HepG2 (cell line): ENCODE results near the gene DAG1. TPM values are rescaled to one million over a fixed set of nuclear protein-coding genes. Genes with fewer than 3 reads are reported as not detected.

Experiments
- ATAC-seq: fragments of 200-7000 bp; cut with Tn5 transposase; 3 replicates; pipeline ENCODE4 v1.9.1; 2020; ENCODE audit warnings: mild to moderate bottlenecking, moderate library complexity
- BruUV-seq: library from RNA; stranded (reverse); fragments of 400-500 nt; replicated peaks from 2 replicates; lab custom pipeline; 2021; lab: Mats Ljungman, UMichigan
- CTCF ChIA-PET: fragments of 300-600 bp; formaldehyde crosslinking; extraction: SDS; loops from one replicate; lab custom pipeline; 2021; ENCODE audit warnings: low total read pairs, inconsistent platforms, low intra/inter-chr PET ratio; lab: Yijun Ruan, JAX
- POLR2A ChIA-PET: fragments of 350-600 bp; sonication (Branson Sonifier 250); formaldehyde crosslinking; loops from one replicate; lab custom pipeline; 2020; ENCODE audit warnings: antibody characterized with exemption, inconsistent platforms; lab: Yijun Ruan, JAX
- DNase-seq: peaks from one replicate; pipeline ENCODE4 v3.0.0-alpha.2; 2015; ENCODE audit warnings: low spot score
- FAIRE-seq: peaks from 3 replicates; lab custom pipeline; 2011; peaks lifted over from hg19 to GRCh38; lab: Jason Lieb, UNC
- H2AFZ ChIP-seq: one replicate; pipeline ENCODE4 v1.6.1; 2011; ENCODE audit warnings: low read length, inconsistent platforms
- H3K27ac ChIP-seq: fragments of 300-600 bp; 3 replicates; pipeline ENCODE4 v1.8.0; 2011; ENCODE audit warnings: mixed run types, mild to moderate bottlenecking, mixed read lengths, low read length, inconsistent platforms; ENCODE audit not compliant: insufficient read depth; ENCODE audit errors: extremely low read length
- H3K27me3 ChIP-seq, 2 experiments: fragments of 200-600 bp in 1 of 2; 2 replicates in 1 of 2; 3 replicates in 1 of 2; pipeline versions ENCODE4 v1.6.0 to v1.8.0; 2011; ENCODE audit warnings: low read length in 2 of 2, mild to moderate bottlenecking in 2 of 2, moderate library complexity in 2 of 2, inconsistent platforms in 1 of 2; ENCODE audit not compliant: insufficient read depth in 2 of 2, control insufficient read depth in 1 of 2
- H3K36me3 ChIP-seq, 2 experiments: fragments of 200-600 bp in 1 of 2; replicated peaks in 1 of 2; 2 replicates in 1 of 2; 3 replicates in 1 of 2; pipeline versions ENCODE4 v1.5.1 to v1.8.0; 2011; ENCODE audit warnings: low read length in 2 of 2, inconsistent platforms in 1 of 2; ENCODE audit not compliant: insufficient read depth in 2 of 2, control insufficient read depth in 1 of 2
- H3K4me1 ChIP-seq: 2 replicates; pipeline ENCODE4 v1.5.1; 2012; ENCODE audit warnings: low read length, inconsistent platforms; ENCODE audit not compliant: insufficient read depth
- H3K4me2 ChIP-seq: 2 replicates; pipeline ENCODE4 v1.6.0; 2011; ENCODE audit warnings: low read depth, low read length, inconsistent platforms
- H3K4me3 ChIP-seq, 3 experiments: fragments of 200-600 bp in 1 of 3; sonication (generic), shearing (Covaris generic) in 1 of 3; replicated peaks in 1 of 3; 2 replicates each; pipeline ENCODE4 v1.5.1; 2011 to 2016; ENCODE audit warnings: low read length in 3 of 3, inconsistent platforms in 2 of 3, low read depth in 2 of 3, mild to moderate bottlenecking in 2 of 3, control low read depth in 1 of 3, mixed read lengths in 1 of 3; ENCODE audit not compliant: insufficient read depth in 1 of 3
- H3K79me2 ChIP-seq: one replicate; pipeline ENCODE4 v1.6.1; 2011; ENCODE audit warnings: low read length, inconsistent platforms; ENCODE audit not compliant: insufficient read depth
- H3K9ac ChIP-seq: 2 replicates; pipeline ENCODE4 v1.6.0; 2011; ENCODE audit warnings: mild to moderate bottlenecking, low read depth, low read length, inconsistent platforms; ENCODE audit not compliant: insufficient read depth
- H3K9me3 ChIP-seq: 2 replicates; pipeline ENCODE4 v1.5.1; 2012; ENCODE audit warnings: mild to moderate bottlenecking, low read length
- H4K20me1 ChIP-seq: 2 replicates; pipeline ENCODE4 v1.6.0; 2011; ENCODE audit warnings: inconsistent platforms, mild to moderate bottlenecking, low read length, moderate library complexity; ENCODE audit not compliant: insufficient read depth
- EEA1 ChIP-seq: sonication (generic); formaldehyde crosslinking; IDR thresholded peaks from 2 replicates; pipeline ENCODE4 v1.5.1; 2020; ENCODE audit warnings: mild to moderate bottlenecking, missing genetic modification reagents, borderline replicate concordance
- FLYWCH1 ChIP-seq: sonication (generic); formaldehyde crosslinking; IDR thresholded peaks from 2 replicates; pipeline ENCODE4 v1.8.1; 2023; ENCODE audit warnings: mild to moderate bottlenecking, missing genetic modification reagents
- HDAC2 ChIP-seq: sonication (generic); formaldehyde crosslinking; IDR thresholded peaks from 2 replicates; pipeline ENCODE4 v1.4.0; 2020; ENCODE audit warnings: missing genetic modification reagents
- HNF4A ChIP-seq: sonication (generic); formaldehyde crosslinking; IDR thresholded peaks from 2 replicates; pipeline ENCODE4 v1.4.0; 2020; ENCODE audit warnings: missing genetic modification reagents
- HNRNPUL1 ChIP-seq: fragments of 200-400 bp; formaldehyde crosslinking; IDR thresholded peaks from 2 replicates; pipeline ENCODE4 v1.6.1; 2017; ENCODE audit warnings: low read depth, mild to moderate bottlenecking, low read length, moderate library complexity
- IRX3 ChIP-seq: sonication (generic); formaldehyde crosslinking; IDR thresholded peaks from 2 replicates; pipeline ENCODE4 v1.8.1; 2023; ENCODE audit warnings: mild to moderate bottlenecking, low read depth, missing genetic modification reagents, borderline replicate concordance
- JDP2 ChIP-seq: sonication (generic); formaldehyde crosslinking; IDR thresholded peaks from 2 replicates; pipeline ENCODE4 v1.8.1; 2022; ENCODE audit warnings: missing genetic modification reagents, borderline replicate concordance
- KLF13 ChIP-seq: sonication (generic); formaldehyde crosslinking; IDR thresholded peaks from 2 replicates; pipeline ENCODE4 v1.4.0; 2020; ENCODE audit warnings: mild to moderate bottlenecking, missing genetic modification reagents
- MLX ChIP-seq: IDR thresholded peaks from 2 replicates; pipeline ENCODE4 v1.6.1; 2016
- MYC ChIP-seq: sonication (generic); formaldehyde crosslinking; IDR thresholded peaks from 2 replicates; pipeline ENCODE4 v1.9.0; 2021; ENCODE audit warnings: missing genetic modification reagents, borderline replicate concordance
- NCOA5 ChIP-seq: sonication (generic); formaldehyde crosslinking; IDR thresholded peaks from 2 replicates; pipeline ENCODE4 v1.4.0; 2020; ENCODE audit warnings: missing genetic modification reagents
- NFATC3 ChIP-seq: sonication (generic); formaldehyde crosslinking; IDR thresholded peaks from 2 replicates; pipeline ENCODE4 v1.5.1; 2020; ENCODE audit warnings: mild to moderate bottlenecking, missing genetic modification reagents
- PCBP2 ChIP-seq: fragments of 200-400 bp; formaldehyde crosslinking; optimal IDR thresholded peaks from 2 replicates; pipeline ENCODE3; 2018; ENCODE audit warnings: low read length, low read depth; ENCODE audit not compliant: poor library complexity, severe bottlenecking
- PHF8 ChIP-seq: sonication (generic); formaldehyde crosslinking; IDR thresholded peaks from 2 replicates; pipeline ENCODE4 v1.5.0; 2020; ENCODE audit warnings: missing genetic modification reagents
- RAD51 ChIP-seq: fragments of 450-650 bp; IDR thresholded peaks from 2 replicates; pipeline ENCODE4 v1.6.1; 2016; ENCODE audit warnings: borderline replicate concordance
- SIN3B ChIP-seq: fragments of 150-350 bp; IDR thresholded peaks from 2 replicates; pipeline ENCODE4 v1.6.1; 2014; ENCODE audit warnings: low read length
- TCF7L2 ChIP-seq: IDR thresholded peaks from 2 replicates; pipeline ENCODE4 v1.6.1; 2011; ENCODE audit warnings: mild to moderate bottlenecking, low read depth, low read length, moderate library complexity
- ZNF451 ChIP-seq: sonication (generic); formaldehyde crosslinking; IDR thresholded peaks from 2 replicates; pipeline ENCODE4 v1.5.0; 2020; ENCODE audit warnings: mild to moderate bottlenecking, missing genetic modification reagents
- ZNF879 ChIP-seq: sonication (generic); formaldehyde crosslinking; IDR thresholded peaks from 2 replicates; pipeline ENCODE4 v1.8.1; 2023; ENCODE audit warnings: missing genetic modification reagents
- ZNF883 ChIP-seq: sonication (generic); formaldehyde crosslinking; IDR thresholded peaks from 2 replicates; pipeline ENCODE4 v1.5.1; 2020; ENCODE audit warnings: mild to moderate bottlenecking, missing genetic modification reagents; ENCODE audit errors: not compliant biosample characterization
- WGBS: methylation state at CpG from one replicate; pipeline ENCODE4 v1.1.6; 2017; ENCODE audit warnings: low lambda C conversion rate; 5-methylcytosine and 5-hydroxymethylcytosine counted together
- in situ Hi-C: cut with HindIII; loops from 2 replicates; pipeline ENCODE4 v1.10.0; 2017; ENCODE audit warnings: low pct_unique_long_range_greater_than_20kb; ENCODE audit not compliant: extremely low pct_ligation_motif_present
- intact Hi-C: fragments of 100-400 bp; cut with micrococcal nuclease; formaldehyde crosslinking; loops from one replicate; pipeline ENCODE4 v1.10.0; 2022; ENCODE audit not compliant: unreplicated experiment
- polyA plus RNA-seq, 8 experiments: library from polyadenylated mRNA; depleted of rRNA in 3 of 8; stranded (reverse) in 7 of 8; unstranded in 1 of 8; fragments of >200 nt; fragmentation: Illumina TruSeq in 4 of 8; extraction: Trizol in 4 of 8; gene quantifications; 2 replicates each; pipeline versions ENCODE4 v1.2.1 to v1.2.3, GENCODE V29; 2011 to 2016; ENCODE audit warnings: low read depth in 4 of 8, missing spikeins in 1 of 8, mixed read lengths in 1 of 8; ENCODE audit not compliant: insufficient read depth in 1 of 8
- total RNA-seq, 5 experiments: library from RNA; depleted of rRNA; stranded (reverse); fragments of >200 nt; fragmentation: Illumina TruSeq; extraction: Trizol; gene quantifications; 2 replicates each; pipeline ENCODE4 v1.2.3, GENCODE V29; 2016; ENCODE audit warnings: low read depth in 1 of 5

Gene DAG1
- total and polyA plus RNA-seq, 2 of the 13 experiments (the other 11 are each of a cell fraction or from before 2014, with no cell fraction given): 47.3 to 50.4 TPM

GRCh38 chr3:49493901-49494300 lies 23.8 kb downstream of the DAG1 start:
- H3K4me1 ChIP-seq: peaks cover 19% of the 10 kb centered on the region
- no peak for TF ChIP-seq NCOA5 (CRISPR knock-in tag)
- intact Hi-C loops (no loop called here), in situ Hi-C loops (no loop called here)
- WGBS: 90% methylated on average over 2 of the region's 2 CpGs
- H3K4me2 ChIP-seq: no peak overlapping the region
- H3K9me3 ChIP-seq: no peaks in the 10 kb centered on the region
- H3K4me3 ChIP-seq: no peak overlapping the region
- ChIA-PET CTCF (no interaction called here), POLR2A (interaction anchor here (0.9 kb wide), 1 partner anchor 8 kb away, joined by 3 read pairs; no protein-coding TSS in a partner anchor)
- H4K20me1 ChIP-seq: no peaks in the 10 kb centered on the region
- no peak for FAIRE-seq
- no peak overlapping the region for H3K9ac ChIP-seq
- no peaks in the 10 kb centered on the region for H3K27me3 ChIP-seq
- H3K36me3 ChIP-seq: peaks cover 0 to 15% of the 10 kb centered on the region in 2 experiments; a peak in 2 of 5 replicates
- DNase-seq: no peak
- no peak overlapping the region for H2AFZ ChIP-seq
- ATAC-seq: no peak
- BruUV-seq: no TSS peak
- H3K27ac ChIP-seq: no peak overlapping the region
- H3K79me2 ChIP-seq: peaks cover 7% of the 10 kb centered on the region

DNA sequence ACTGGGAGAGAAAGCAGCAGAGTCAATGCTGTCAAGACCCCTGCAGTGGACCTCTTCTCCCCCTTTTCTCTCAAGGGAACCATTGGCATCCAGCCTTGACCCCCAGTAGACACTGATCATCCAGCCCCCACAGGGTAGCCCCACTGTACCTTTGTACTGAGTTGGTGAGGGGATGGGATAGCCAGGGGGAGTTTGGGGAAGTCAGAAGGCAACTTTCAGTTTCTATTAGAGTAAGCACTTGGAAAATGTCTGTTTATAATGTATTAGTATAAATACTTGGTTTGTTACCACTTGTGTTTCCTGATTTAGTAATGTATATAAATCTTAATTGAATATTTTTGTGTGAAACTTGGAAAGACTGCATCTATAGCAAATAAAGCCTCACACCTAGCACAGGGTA lies 25.0 kb downstream of the DAG1 start:
- no TSS peak for BruUV-seq
- ATAC-seq (no peak), FAIRE-seq (no peak), DNase-seq (no peak)
- no peak overlapping the region for H3K27ac ChIP-seq
- no peak overlapping the region for H2AFZ ChIP-seq
- no peak overlapping the region for H3K9ac ChIP-seq
- intact Hi-C loops: no loop called here
- in situ Hi-C loops: no loop called here
- peaks cover 15% of the 10 kb centered on the region for H3K79me2 ChIP-seq
- H3K4me1 ChIP-seq: peaks cover 30% of the 10 kb centered on the region
- no peaks in the 10 kb centered on the region for H4K20me1 ChIP-seq
- TF ChIP-seq PCBP2 (no peak), NFATC3 (CRISPR knock-in tag) (no peak), ZNF451 (CRISPR knock-in tag) (no peak), MYC (no peak), EEA1 (no peak), IRX3 (CRISPR knock-in tag) (no peak), JDP2 (CRISPR knock-in tag) (no peak), ZNF883 (no peak), PHF8 (CRISPR knock-in tag) (no peak), TCF7L2 (no peak), ZNF879 (CRISPR knock-in tag) (no peak), KLF13 (no peak), HNF4A (CRISPR knock-in tag) (no peak), RAD51 (no peak), HDAC2 (CRISPR knock-in tag) (no peak), FLYWCH1 (CRISPR knock-in tag) (no peak), SIN3B (no peak), HNRNPUL1 (no peak), MLX (CRISPR knock-in tag) (no peak)
- H3K9me3 ChIP-seq: no peaks in the 10 kb centered on the region
- ChIA-PET CTCF (no interaction called here), POLR2A (interaction anchor here (0.7 kb wide), 1 partner anchor 300 kb away, joined by 3 read pairs; no protein-coding TSS in a partner anchor)
- H3K27me3 ChIP-seq: no peaks in the 10 kb centered on the region
- H3K4me3 ChIP-seq: no peak overlapping the region
- H3K4me2 ChIP-seq: no peak overlapping the region
- H3K36me3 ChIP-seq: peaks cover 0 to 10% of the 10 kb centered on the region in 2 experiments; a peak in 2 of 5 replicates
